ES-I3 (cell line): ENCODE measurements around the gene CCDC88A.
A peak's percentile ranks its signal among the peaks of the same experiment; 100 is the strongest.
"Not testable (repeated sequence)": the region's sequence is repeated elsewhere in the genome, so short reads cannot be mapped to it uniquely, and the experiment has no call there.

Experiments used
- H3K36me3 ChIP-seq: 2 replicates; pipeline ENCODE4 v1.6.1; 2013; ENCODE audit warnings: mild to moderate bottlenecking, low read length, control low read depth, moderate library complexity; ENCODE audit not compliant: insufficient read depth
- H3K4me1 ChIP-seq: 2 replicates; pipeline ENCODE4 v1.6.1; 2013; ENCODE audit warnings: mild to moderate bottlenecking, control low read depth, low read length; ENCODE audit not compliant: insufficient read depth
- H3K9ac ChIP-seq: 2 replicates; pipeline ENCODE4 v1.6.1; 2013; ENCODE audit warnings: low read depth, mild to moderate bottlenecking, low read length, moderate library complexity
- H3K9me3 ChIP-seq: 2 replicates; pipeline ENCODE4 v1.6.1; 2013; ENCODE audit warnings: mild to moderate bottlenecking, low read length, moderate library complexity; ENCODE audit not compliant: control insufficient read depth, insufficient read depth

Gene CCDC88A

GRCh38 chr2:55277310-55277709 is 142.3 kb downstream of the CCDC88A start:
- no peaks in the 10 kb centered on the region for H3K9me3 ChIP-seq
- peaks cover 9% of the 10 kb centered on the region for H3K4me1 ChIP-seq
- no peaks in the 10 kb centered on the region; the same call in 1 of the 2 replicates for H3K36me3 ChIP-seq
- no peak overlapping the region for H3K9ac ChIP-seq

GRCh38 chr2:55274346-55274745 is 145.3 kb downstream of the CCDC88A start:
- not testable (repeated sequence) for H3K9ac ChIP-seq, H3K4me1 ChIP-seq, H3K36me3 ChIP-seq, H3K9me3 ChIP-seq

GRCh38 chr2:55269645-55269990 is 150.0 kb downstream of the CCDC88A start:
- Histone ChIP-seq H3K9ac (peak overlapping the region; percentile 80), H3K36me3 (no peaks in the 10 kb centered on the region), H3K4me1 (no peaks in the 10 kb centered on the region), H3K9me3 (no peaks in the 10 kb centered on the region)

DNA sequence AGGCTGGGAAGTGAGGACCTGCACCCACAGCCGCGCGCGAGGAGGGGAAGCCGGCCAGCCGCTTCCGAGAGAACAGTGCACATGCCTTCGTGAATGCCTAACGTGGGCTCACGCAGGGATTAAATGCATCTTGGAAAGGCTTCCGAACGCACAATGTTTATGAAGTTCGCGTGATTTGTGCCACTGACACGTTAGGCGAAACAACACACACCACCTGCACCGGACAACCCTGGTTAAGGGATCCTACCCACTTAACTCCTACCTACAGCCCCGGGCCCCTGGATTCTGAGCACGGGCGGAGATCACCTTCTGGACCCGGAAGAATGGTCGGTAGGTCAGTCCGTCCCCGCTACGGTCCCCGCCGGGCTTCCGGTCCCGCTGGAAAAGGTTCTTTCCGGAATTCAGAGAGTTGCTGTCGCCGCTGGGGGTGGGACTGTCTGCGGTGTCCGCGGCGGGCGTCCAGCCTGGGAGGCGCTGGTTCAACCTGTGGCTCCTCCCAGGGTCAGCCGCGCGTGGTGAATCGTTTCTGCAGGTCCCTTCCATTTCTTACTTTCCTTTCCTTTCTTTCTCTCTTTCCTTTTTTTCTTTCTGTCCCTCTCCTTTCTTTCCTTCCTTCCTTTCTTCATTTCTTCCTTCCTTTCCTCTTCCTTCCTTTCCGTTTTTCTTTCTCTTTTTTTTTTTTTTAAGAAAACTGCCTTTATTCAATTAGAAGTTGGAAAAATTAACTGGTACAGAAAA is 150.6 kb downstream of the CCDC88A start, which contains the start of gene MTIF2:
MTIF2 (minus strand) TSS at position 325 of the 738 bp plus-strand sequence. CDS start 5,373 bp downstream, outside the sequence.
- Histone ChIP-seq H3K9ac (peak within 1 kb of the TSS; percentile 80), H3K36me3 (peaks cover 3% of the 10 kb centered on the region)

GRCh38 chr2:55268288-55268906 is 151.3 kb downstream of the CCDC88A start:
- H3K9me3 ChIP-seq: no peaks in the 10 kb centered on the region
- peak overlapping the region; percentile 80 for H3K9ac ChIP-seq
- no peaks in the 10 kb centered on the region for H3K4me1 ChIP-seq
- H3K36me3 ChIP-seq: peaks cover 5% of the 10 kb centered on the region

More for the DNA sequence above, 150.6 kb downstream of the CCDC88A start, which contains the start of gene MTIF2:
- no peaks in the 10 kb centered on the region for H3K4me1 ChIP-seq
- H3K9me3 ChIP-seq: no peaks in the 10 kb centered on the region

DNA sequence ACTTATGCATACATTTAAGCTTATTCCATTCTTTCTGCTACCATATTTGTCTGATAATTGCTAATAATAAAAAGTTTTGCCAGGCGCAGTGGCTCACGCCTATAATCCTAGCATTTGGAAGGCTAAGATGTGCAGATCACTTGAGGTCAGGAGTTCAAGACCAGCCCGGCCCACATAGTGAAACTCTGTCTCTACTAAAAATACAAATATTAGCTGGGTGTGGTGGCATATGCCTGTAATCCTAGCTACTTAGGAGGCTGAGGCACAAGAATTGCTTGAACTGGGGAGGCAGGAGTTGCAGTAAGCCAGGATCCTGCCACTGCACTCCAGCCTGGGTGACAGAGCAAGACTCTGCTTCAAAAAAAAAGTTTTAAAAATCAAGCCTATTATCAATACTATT is 160.1 kb downstream of the CCDC88A start:
- H3K9ac ChIP-seq, H3K4me1 ChIP-seq, H3K9me3 ChIP-seq, H3K36me3 ChIP-seq: not testable (repeated sequence)

DNA sequence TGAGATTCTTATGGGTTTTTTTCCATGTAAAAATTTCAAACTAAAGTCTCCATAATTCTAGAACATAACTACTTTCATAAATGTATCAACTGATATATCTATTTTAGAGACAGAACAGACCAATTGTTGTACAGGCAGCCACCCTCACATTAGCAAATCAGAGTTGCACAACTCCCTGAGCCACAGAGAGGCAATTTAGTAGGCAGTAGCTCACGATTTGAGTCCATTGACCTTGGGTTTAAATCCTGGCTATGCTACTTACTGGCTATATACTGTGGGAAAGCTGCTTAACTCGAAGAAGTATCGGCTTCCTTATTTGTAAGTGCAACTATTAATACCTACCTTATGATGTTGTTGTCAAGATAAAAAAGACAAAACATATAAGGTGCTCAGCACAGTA is 166.8 kb downstream of the CCDC88A start:
- Histone ChIP-seq H3K9me3 (no peaks in the 10 kb centered on the region), H3K4me1 (no peaks in the 10 kb centered on the region), H3K36me3 (peaks cover 8% of the 10 kb centered on the region; the same call in 1 of the 2 replicates), H3K9ac (no peak overlapping the region)

GRCh38 chr2:55247025-55247424 is 172.6 kb downstream of the CCDC88A start:
- no peak overlapping the region for H3K9ac ChIP-seq
- no peaks in the 10 kb centered on the region for H3K9me3 ChIP-seq
- no peaks in the 10 kb centered on the region for H3K4me1 ChIP-seq
- peaks cover 18% of the 10 kb centered on the region for H3K36me3 ChIP-seq

GRCh38 chr2:55245411-55245810 is 174.2 kb downstream of the CCDC88A start:
- Histone ChIP-seq H3K9me3 (no peaks in the 10 kb centered on the region), H3K36me3 (peaks cover 18% of the 10 kb centered on the region), H3K4me1 (no peaks in the 10 kb centered on the region), H3K9ac (no peak overlapping the region)

GRCh38 chr2:55242617-55243016 is 177.0 kb downstream of the CCDC88A start:
- no peaks in the 10 kb centered on the region for H3K4me1 ChIP-seq
- no peak overlapping the region for H3K9ac ChIP-seq
- H3K36me3 ChIP-seq: peaks cover 11% of the 10 kb centered on the region
- no peaks in the 10 kb centered on the region for H3K9me3 ChIP-seq

- not testable (repeated sequence) for H3K9ac ChIP-seq, H3K36me3 ChIP-seq, H3K4me1 ChIP-seq, H3K9me3 ChIP-seq
Observed at GRCh38 chr2:55241582-55241981, 178.1 kb downstream of the CCDC88A start.

DNA sequence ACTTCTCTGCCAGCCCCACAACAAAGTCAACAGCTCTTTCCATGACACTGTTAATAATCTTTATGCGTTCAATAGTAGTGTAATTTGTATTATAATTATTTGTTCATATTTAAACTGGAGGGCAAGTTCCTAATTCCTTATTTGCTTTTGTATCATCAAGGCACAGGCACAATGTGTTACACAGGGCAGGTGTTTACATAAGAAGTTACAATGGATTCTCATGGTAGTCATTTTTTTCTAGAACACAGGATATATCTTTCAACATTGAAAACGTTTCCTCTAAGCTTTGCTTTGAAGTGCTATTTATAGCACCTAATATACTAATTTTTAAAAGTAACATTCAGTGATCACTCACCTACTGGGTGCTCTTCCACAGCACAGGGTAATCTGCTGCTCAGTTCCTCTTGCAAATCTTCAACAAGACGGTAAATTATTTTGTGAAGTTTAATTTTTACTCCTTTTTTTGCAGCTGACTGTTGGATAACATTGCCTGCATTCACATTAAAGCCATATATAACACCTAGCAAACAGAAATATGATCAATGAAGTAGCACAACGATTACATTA is 179.9 kb downstream of the CCDC88A start:
- Histone ChIP-seq H3K9ac (no peak overlapping the region), H3K9me3 (no peaks in the 10 kb centered on the region), H3K36me3 (peaks cover 10% of the 10 kb centered on the region), H3K4me1 (no peaks in the 10 kb centered on the region)
